Glomerular visceral epithelial cell (primary cell): ENCODE measurements around the gene KATNAL1.

Source experiments
- DNase-seq: peaks from one replicate; pipeline ENCODE4 v3.0.0-alpha.2; 2016; ENCODE audit errors: extremely low spot score

Gene KATNAL1

DNA sequence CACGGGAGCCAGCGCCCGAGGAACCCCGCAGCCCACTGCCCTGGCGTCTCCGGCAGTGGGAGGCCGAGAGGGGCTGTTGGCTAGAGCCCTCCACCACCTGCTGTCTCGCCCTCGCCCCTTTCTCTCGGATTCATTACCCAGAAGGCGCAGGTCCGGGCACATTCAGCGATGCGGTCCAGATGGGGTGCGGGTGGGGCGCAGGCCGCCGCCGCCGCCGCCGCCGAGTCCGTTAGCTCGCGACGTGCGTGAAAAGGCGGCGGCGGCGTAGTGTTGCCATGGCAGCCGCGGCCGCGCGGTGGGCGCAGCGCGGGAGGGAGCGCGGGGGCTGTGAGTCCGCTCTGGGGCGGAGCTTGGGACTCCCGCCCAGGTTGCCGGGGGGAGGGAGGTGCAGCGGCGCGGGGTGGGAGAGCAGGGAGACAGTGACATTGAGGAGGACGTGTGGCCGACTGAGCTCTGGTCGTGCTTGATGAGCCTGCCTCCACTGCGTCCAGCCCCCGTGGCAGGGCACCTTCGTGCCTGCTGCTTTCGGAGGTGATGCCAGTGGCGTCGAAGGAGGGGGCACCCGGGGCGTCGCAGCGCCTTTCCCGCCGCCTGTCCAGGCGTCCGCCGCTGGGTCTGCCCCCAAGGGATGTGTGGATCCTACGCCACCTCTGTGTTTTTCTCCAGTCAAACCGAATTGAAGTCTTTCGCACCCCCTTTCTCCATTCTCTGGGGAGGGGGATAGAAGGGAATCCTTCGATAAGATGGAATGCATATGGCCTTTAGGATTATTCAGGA is at the start of gene KATNAL1:
Gene KATNAL1, minus strand, starts transcription at position 358 of the 777 bp plus-strand sequence. CDS start 23,774 bp downstream, outside the sequence.
- DNase-seq, result peak; percentile 79

DNA sequence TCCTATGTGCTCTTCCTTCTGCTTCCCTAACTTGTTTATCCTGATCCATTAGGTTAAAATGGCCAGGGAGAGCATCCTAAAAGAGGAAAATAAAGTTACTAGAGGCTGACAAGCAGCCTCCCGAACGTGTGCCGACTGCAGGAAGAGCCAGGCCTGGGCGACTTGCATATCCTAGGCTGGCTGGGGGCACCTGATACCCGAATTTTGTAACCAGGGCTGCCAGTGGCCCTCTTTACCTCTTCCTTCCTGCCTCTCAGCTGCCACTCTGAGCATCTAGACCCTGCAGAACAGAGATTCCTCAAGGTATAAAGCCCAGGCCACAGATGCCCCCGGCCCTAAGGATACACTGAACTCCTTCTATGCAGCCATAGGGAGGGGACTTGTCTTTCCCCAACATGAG is 48.5 kb upstream of the KATNAL1 start:
- no peak for DNase-seq

DNA sequence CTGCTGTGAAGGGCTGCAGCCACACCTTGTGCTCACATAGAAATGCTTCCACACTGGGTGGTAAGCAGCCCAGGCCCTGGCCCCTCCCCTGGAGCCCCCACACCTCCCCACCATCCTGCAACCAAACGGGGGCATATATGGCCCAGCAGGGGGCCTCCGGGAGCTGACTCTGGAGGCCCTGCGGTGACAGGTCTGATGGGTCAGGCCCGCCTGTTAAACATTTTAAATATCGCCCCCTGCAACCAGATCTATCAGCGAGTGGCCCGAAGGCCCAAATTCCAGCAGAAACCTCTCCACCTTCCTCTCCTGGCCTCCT is 48.0 kb upstream of the KATNAL1 start:
- DNase-seq, result no peak

DNA sequence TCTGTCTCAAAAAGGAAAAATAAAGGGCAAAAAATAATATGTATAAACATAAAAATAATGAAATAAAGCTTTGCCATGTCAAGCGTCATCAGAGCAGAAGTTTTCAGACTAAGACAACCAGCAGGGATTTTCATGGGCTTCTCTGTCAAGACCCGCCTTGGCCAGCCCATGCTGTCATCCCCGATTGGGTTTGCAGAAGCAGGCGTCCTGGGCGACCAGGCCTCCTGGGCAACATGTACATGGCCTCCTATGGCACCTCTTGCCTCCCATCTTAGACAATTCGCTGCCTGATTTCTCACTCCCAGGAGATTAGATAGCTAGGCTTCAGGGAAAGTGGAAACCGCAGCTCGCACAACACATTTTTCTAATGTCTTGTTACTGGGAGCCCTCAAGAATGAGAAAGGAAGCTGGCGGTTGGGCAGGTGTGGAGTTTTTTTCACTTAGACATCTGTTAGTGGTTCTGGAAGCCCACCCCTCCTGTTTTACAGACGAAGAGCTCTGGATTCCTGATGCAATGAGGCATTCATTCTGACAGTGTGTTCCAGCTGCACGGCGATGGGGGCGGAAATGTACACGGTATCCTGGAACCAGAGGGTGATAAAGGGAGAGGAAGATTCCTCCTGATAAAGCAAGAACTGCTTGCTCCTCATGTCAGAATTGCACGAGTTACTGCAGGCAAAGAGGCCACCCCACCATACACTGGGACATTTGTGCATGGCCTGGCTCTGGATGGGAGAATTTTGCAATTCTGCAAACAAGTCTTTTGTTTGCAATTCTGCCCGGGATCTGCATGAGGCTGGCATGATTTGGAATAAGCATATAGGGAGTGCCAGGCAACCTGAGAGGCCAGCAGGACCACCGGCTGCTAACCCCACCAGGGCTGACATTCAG is 47.4 kb upstream of the KATNAL1 start:
- DNase-seq, result no peak

DNA sequence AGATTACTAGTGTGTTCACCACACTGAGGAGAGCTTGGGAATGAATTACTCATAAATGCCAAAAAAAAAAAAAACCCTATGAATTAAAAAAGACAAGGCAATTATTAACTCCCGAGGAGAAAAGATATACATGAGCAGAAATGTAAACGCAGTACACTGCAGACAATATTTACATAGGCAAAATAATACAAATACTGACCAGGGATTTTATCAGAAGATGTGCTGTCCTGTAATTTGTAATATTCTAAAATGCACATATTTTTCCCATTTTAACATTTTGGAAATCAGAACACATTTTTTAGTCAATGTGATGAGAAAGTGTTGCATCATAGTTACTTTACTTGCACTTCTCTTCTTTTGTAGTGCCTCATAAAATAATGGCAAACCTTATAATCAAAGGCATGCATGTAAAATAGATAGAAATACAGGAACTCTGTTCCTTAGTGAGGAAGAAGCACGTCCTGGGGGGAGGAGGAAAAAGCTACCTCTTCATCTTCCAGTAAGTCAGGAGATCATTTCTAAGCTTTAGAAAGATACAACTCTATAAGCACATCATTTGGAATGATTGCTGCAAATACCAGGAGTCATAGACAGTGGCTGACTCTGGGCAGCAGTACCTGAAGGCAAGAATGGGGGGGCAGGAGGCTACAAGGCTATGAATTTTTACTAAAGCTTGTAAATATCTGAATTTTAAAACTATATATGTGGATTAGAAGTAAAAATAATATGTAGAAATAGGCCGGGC is 46.3 kb upstream of the KATNAL1 start:
- no peak for DNase-seq

DNA sequence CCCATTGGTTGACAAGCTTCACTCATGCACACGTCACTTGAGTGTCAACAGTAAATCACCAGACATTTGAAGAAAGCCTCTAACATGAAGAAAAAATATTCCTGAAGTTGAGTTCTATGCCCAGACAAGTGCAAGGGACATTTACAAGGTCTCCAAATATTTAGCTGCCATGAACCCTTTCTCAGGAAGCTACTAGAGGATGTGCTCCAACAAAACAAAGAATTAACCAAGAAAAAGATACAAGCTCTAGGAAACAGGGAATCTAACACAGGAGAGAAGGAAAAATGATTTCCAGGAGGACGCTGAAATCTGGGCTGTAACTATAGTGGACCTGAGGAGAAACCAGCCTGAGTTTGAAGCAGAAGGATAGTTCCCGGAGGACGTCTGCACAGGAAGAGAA is 45.7 kb upstream of the KATNAL1 start:
- no peak for DNase-seq

DNA sequence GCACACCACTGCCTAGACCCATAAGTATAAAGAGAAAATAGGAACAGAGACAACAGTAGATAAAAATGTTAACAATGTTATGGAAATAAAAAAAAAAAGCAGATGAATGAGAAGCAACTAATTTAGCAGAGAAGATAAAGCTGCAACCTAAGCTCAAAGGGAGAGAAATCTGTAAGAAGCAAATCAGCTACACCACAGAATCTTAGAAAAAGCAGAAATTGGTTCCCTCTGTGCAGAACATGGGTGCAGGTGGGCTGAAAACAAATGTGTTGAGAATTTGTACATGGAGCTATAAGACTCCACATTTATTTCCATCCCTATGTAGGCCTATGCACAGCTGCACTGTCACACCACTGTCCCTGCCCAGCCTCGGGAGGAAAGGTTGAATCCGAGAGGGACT is 44.8 kb upstream of the KATNAL1 start:
- DNase-seq, result no peak

DNA sequence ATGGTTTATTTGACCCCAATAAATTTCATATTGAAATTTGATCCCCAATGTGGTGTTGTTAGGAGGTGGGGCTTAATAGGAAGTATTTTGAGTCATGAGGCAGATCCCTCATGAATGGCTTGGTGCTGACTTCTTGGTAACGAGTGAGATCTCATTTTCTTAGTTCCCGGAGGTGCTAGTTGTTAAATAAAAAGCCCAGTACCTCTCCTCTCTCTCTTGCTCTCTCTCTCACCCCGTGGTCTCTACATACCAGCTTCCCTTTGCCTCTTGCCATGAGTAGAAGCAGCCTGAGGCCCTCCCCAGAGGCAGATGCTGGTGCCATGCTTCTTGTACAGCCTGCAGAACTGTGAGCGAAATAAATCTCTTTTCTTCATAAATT is 39.4 kb upstream of the KATNAL1 start:
- no peak for DNase-seq

DNA sequence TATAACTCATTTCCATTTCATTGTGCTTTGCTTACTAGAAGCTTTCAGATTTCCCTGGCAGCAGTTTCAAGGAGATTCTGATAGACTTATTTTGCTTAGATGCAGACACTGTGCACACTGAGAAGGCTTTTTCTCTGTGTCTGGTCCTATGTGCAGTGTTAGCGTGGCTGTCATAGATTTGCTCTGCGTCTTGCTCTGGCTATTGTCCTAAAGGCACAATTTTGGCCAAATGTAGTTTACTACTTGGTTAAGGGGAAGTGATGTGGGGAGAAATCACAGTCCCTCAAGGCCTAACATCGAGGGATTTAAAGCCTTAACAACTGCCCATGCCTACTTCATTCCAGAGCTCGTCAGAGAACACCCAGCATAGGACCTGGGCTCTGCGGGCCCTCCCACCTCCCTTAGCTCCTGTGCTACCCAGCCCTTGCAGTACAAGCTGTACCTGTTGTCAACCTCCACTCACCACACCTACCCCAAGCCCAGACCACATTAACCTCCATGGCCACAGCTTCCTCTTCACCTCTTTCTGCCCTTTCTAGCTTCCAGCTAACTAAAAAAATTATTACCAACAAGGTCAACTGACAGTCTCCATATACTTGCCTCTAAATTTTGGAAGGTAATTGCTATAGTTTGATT is 38.9 kb upstream of the KATNAL1 start:
- no peak for DNase-seq

DNA sequence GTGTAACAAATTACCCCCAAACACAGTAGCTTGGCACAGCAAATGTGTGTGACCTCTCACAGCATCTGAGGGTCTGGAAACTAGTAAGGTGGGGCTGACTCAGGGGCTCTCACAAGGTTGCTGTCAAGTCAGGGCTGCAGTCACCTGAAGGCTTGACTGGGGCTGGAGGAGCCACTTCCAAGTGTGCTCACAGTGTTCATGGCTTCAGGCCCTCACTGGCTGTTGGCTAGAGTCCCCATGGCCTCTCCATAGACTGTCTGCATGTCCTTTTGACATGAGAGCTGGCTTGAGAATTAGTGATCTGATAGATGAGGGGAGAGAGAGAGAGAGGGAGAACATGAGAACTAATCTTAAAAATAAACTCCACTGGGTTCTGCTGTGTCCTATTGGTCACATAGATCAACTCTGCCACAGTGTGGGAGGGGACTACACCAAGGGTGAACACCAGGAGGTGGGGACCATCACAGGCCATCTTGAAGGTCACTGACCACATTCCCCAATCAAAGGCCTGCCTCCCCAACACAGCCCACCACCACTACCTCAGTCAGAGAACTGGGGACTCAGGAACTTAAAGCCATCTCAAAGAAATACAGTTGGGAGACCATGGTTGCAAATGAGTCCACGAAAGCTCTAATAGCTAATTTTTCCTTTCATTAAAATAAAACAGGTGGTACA is 38.2 kb upstream of the KATNAL1 start:
- DNase-seq, result no peak

DNA sequence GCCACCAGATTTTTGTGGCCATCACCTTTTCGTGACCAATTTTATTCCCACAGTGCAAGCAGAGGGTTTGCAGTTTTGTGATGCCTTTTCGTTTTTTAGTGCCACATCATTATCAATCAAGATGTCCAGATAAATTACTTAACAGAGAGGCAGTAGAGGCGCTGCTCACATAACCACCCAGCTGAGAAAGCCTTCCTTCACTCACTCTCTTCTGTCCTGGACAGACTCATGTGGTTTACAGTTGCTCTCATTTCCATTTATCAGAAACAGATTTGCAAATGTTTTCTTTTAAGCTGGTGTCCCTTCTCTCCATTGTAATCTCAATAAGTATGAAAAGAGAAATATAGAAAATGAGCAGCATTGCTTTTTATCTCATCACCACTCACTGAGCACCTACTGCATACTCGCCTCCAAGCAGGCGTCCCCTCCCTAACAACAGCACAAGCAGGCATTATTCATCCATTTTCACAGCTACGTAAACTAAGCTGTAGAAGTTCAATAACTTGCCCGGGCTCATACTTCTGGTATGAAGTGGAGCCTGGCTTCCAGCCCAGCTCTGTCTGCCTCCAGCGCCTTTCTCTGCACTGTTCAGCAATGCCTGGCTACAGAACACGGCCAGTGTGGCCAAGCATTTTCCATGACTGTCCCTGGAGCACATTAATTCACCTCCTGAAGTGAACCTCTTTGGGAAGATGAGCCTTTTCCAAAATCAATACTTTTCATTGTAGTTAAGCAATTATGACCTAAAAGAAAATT is 34.6 kb upstream of the KATNAL1 start:
- peak; percentile 41 for DNase-seq

DNA sequence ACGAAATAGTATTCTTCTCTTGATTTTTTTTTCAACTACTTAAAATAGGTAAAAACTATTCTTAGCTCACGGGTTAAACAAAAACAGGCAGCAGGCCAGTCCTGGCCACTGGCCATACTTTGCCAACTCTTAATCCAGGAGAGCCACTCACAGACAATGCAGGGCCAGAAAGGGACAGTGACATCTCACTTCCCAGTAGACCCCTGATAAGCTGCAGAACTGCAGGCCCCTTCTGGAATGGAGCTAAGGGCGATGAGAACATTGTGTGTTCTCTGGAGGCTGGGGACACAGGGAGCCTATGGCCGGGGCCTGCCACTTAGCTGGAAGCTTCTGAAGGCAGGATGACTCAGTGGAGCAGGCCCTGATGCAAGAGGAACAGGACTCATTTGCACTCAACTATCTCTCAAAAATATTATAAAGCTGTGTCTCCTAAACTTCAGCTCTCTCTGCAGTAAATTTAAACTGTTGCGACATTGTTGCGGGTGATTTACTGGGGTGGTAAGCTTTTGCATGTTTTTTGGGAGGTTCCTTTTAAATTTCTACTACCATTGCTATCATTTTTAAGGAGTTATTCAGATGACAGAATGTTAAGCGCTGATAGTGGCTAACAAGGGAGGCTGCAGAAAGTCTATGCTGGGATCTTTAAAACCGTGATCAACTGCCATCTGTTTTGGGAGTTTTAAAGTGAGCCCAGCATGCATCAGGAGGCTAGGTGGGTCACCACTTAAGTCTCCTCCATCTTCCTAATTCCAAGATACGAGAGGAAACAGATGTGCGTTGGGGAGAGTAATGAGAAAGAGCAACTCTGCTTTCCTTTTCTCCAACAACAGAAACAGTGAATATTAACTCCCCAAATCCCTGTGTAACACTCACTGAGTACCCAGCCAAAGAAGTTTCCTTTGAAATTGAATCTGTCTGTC is 33.2 kb upstream of the KATNAL1 start:
- peak; percentile 20 for DNase-seq

DNA sequence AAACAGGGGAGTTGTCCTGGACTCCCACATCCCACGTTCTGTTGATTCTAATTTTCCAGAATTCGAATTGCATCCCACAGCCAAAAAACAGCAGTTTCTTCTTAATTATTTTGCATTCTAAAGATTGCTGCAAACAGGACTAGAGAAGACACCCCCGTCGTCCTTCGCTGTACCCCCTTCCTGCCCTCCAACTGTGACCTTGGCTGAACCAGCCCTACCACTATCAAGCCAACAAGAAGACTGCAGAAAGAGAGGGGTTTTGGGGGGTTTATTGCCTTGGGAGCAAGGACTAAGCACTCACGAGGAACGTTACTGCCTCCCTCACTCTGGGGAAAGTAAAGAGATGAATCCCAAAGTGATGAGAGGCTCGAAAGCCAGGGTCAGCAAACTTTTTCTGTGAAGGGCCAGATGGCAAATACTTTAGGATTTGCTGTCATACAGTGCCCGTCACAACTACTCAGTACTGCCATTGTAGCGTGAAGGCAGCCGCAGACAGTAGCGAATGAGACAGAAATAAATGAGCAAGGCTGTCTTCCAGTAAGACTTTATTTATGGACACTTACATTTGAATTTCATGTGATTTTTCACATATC is 32.5 kb upstream of the KATNAL1 start:
- DNase-seq, result no peak

DNA sequence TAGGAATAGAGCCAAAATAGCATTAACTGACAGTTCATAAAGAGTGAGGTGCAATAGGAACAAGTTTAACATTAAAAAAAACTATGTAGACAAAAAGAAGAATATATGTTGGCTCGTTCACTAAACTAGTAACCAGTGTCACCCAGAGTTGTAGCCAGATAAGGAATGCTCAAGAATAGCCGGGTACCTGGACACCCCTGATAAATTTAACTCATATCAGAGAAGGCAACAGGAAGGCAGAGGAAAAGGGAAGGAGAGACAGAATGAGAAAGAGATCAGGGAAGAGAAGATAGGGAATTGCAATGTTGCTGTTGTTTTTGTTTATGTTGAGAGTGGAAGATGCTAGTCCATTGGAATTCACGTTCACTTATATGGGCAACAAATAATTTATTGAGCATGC is 31.6 kb upstream of the KATNAL1 start:
- DNase-seq, result no peak

DNA sequence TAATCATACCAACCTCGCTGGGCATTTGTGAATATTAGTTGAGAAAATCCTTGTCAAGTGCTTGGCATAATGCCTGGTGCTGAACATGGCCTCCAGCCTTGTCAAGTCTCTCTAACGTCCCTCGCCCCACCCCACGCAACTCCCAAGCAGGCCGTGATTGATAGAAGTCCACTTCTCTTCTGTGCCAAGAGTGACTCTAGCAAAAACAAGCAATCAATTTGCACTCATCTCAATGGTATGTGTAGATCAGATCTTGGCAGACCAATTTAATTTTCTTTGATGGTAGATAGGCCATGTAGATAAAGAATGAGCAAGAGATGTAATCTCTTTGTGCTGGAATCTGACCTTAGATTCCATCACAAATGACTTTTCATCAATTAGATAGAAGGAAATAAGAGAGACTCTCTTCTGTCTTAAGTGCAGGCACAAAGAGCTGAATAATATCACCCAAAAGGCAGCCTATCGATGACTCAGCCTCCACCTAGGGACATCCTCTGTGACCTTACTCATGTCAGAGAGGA is 31.0 kb upstream of the KATNAL1 start:
- DNase-seq, result no peak

DNA sequence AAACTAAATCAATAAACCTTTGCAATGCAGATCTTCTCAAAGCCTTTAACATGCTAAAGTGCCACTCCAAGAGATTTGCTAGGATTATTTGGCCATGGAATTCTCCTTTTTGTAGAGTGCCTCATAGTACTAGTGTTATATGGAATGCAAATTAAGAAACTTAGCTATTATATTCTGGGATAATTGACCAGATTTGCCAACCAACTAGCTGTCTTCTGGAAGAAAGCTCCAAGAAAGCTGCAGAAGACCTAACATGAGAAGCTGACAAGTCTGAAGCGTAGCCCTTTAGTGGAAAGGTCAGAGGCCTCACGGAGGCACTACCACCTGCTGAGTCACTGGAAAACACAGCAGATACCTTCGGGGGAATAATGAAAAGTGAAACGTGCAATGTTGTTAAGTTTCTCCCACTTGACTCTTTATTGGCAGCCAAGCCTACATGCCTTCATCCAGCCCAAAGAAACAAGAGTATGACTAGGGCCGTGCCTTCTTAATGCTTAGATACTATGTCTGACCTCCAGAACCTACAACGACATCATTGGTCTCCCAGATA is 29.8 kb upstream of the KATNAL1 start:
- no peak for DNase-seq

DNA sequence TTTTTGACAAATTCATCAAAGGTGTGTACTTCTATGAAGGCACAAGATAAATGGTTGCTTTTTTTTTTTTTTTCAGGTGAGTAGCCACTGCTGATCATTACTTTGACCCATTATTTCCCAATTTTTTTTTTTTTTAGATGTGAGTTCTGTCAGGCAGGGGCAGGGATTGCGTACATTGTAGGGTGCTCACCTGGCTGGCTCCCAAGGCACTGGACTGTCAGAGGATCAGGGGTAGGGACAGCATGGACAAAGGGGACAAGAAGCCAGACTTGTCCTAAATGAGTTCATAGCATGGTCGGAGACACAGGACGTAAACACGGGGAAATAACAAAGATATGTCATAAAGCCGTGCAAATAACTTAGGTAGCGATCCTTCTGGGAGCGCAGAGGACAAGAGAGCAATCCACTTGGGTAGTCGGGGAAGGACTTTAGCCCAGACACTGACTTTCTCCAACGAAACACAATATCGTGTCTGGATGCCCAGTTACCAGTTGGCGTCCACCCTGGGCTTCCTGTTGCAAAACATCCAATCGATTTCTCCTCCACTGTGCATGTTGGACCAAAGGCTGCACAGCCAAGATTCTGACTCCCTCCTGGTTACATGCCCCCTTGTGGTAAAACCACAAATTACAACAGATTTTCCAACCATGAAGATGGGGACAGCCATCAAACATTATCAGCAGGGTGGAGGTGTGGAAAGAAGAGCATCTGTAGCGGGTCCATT is 27.5 kb upstream of the KATNAL1 start:
- DNase-seq, result peak; percentile 14

DNA sequence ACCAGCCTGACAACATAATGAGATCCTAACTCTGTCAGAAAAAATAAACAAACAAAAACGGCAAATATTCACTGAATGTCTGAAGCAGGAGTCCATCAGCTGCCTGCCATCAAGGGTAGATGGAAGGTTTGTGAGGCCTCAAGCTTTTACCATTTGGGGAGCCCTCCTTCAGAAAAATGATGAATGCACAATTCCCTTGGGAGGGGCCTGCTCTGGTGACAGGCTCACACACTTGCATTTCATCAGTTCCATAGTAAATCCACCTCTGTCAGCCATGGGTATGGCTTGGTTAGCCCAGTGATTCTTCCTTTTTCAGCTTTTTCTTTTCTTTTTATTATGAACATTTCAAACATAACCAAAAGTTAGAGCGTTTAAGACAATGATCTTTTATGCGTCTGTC is 26.3 kb upstream of the KATNAL1 start:
- no peak for DNase-seq
